HG02798 (cell line): ENCODE measurements around the gene MAN2A2.

Source experiments
- ATAC-seq: cut with Tn5 transposase; IDR thresholded peaks from one replicate; pipeline ENCODE4 v1.9.1; 2021; ENCODE audit warnings: mild to moderate bottlenecking; ENCODE audit not compliant: unreplicated experiment, poor library complexity

Gene MAN2A2

GRCh38 chr15:90902840-90903732 is at the start of gene MAN2A2:
Gene MAN2A2 (plus strand): TSS chr15:90903302. CDS start chr15:90904208, 906 bp downstream.
- peak; percentile 59 for ATAC-seq

GRCh38 chr15:90855139-90855538 is 48.0 kb upstream of the MAN2A2 start:
- no peak for ATAC-seq

GRCh38 chr15:90857337-90857736 is 45.8 kb upstream of the MAN2A2 start:
- ATAC-seq = no peak

GRCh38 chr15:90857883-90858443 is 45.1 kb upstream of the MAN2A2 start:
- ATAC-seq = no peak

- ATAC-seq = no peak
Measured at GRCh38 chr15:90859234-90860131, 43.6 kb upstream of the MAN2A2 start.

GRCh38 chr15:90860450-90860849 is 42.7 kb upstream of the MAN2A2 start:
- ATAC-seq = no peak

- no peak for ATAC-seq
Measured at GRCh38 chr15:90860942-90861675, 42.0 kb upstream of the MAN2A2 start.

GRCh38 chr15:90862487-90862886 is 40.6 kb upstream of the MAN2A2 start:
- ATAC-seq = no peak

GRCh38 chr15:90862964-90863778 is 39.9 kb upstream of the MAN2A2 start:
- no peak for ATAC-seq

- ATAC-seq = no peak
Measured at GRCh38 chr15:90863987-90864386, 39.1 kb upstream of the MAN2A2 start.

GRCh38 chr15:90864507-90864906 is 38.6 kb upstream of the MAN2A2 start:
- no peak for ATAC-seq

GRCh38 chr15:90865702-90866101 is 37.4 kb upstream of the MAN2A2 start:
- no peak for ATAC-seq

GRCh38 chr15:90866161-90866715 is 36.9 kb upstream of the MAN2A2 start:
- no peak for ATAC-seq

GRCh38 chr15:90866800-90867199 is 36.3 kb upstream of the MAN2A2 start:
- ATAC-seq = no peak

- ATAC-seq = no peak
Measured at GRCh38 chr15:90868261-90868689, 34.8 kb upstream of the MAN2A2 start, which contains the start of gene FURIN. Gene FURIN (plus strand): TSS chr15:90868588. CDS start chr15:90875741, 7,153 bp downstream.

- ATAC-seq = no peak
Measured at GRCh38 chr15:90869140-90869541, 34.0 kb upstream of the MAN2A2 start.

GRCh38 chr15:90869601-90870353 is 33.3 kb upstream of the MAN2A2 start:
- no peak for ATAC-seq
